Measurements from ENCODE around the gene FAR2.
"Not testable (repeated sequence)": the region's sequence is repeated elsewhere in the genome, so short reads cannot be mapped to it uniquely, and the experiment has no call there.

FAR2 gene

DNA sequence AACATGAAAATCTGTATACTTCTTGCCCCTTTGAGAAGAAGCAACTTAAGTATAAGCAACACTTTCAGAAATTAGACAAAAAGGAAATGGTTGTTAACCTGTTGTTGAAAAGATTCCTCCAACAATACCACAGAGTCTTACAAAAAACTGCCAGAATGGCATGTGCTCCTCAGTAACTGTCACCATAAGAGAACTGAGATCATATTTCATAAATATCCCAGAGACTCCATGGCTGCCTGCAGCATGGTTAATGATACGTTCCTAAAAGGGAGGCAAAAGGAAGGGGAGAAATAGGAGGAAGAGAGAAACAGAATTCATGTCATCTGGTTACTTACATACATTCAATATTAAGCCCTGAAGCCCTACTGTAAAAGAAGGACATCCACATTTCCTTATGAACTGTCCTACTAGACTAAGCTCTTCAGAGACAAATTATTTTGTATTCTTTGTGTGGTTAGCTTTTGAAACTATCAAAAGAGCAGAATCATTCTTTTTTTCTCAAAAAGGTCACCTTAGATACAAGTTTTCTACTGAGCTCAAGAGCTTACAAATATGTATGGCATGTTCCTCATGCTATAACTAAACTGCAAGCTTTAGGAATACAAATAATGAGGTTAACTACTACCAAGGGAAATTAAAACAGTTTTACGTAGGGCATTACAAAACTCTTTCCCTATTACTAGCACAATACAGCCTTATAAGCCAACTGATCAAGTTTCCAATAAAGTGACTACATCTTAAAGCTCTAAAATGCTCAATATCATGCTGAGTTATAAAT, 194.1 kb downstream of the FAR2 start:
- DNase-seq, result no peak

GRCh38 chr12:29346769-29347421, 197.8 kb downstream of the FAR2 start:
- DNase-seq, result no peak

GRCh38 chr12:29350080-29350479, 201.0 kb downstream of the FAR2 start:
- DNase-seq, result no peak

DNA sequence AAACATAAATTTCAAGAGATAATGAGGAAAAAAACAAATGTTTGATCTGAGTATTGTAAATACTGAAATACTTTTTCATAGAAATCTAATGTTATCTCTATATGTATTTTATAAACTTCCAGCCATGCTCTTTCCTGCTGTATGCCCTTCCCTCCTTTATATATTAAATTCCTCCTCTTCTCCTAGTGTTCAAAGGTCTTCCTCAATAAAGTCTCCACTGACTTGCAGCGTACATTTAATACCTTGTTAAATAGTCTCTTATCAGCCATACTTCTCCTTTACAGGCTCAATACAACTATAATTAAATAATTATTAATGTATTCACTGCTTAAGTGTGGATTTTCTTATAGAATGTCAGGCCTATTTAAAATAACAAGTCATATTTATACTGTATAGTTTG, 205.9 kb downstream of the FAR2 start:
- no peak for DNase-seq

DNA sequence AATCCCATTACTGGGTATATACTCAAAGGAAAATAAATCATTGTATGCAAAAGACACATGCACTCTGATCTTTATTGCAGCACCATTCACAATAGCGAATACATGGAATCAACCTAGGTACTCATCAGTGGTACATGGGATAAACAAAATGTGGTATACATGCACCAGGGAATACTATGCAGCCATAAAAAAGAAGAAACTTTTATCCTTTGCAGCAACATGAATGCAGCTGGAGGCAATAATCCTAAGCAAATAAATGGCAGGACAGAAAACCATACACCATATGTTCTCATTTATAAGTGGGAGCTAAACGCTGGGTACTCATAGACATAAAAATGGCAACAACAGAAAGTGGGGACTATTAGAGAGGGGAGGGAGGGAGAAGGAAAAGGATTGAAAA, 216.0 kb downstream of the FAR2 start:
- DNase-seq, result no peak

- DNase-seq, result no peak
Measured at GRCh38 chr12:29374012-29374411, 224.9 kb downstream of the FAR2 start.

- DNase-seq, result no peak
Measured at GRCh38 chr12:29374913-29375312, 225.8 kb downstream of the FAR2 start.

DNA sequence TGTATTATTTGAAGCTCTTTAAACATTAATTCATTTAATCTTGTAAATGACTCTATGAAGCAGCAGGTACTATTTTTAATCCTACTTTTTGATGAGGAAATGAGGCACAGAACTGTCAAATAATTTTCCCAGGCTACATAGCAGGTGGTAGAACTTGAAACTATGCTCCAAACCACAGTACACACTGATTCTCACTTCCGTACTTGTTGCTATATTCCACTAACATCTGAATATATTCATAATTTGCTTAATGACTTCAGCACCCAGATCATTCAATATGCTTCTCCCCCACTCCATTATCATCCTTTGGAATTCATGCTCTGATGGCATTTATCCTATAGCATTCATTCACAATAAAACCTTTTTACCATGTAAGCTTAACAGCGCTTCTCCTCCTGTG, 227.0 kb downstream of the FAR2 start:
- no peak for DNase-seq

GRCh38 chr12:29380536-29381523, 231.8 kb downstream of the FAR2 start, which contains the start of gene ERGIC2:
Gene ERGIC2 (minus strand): TSS chr12:29381172. CDS start chr12:29371633, 9,539 bp downstream.
- peak; percentile 91 for DNase-seq

DNA sequence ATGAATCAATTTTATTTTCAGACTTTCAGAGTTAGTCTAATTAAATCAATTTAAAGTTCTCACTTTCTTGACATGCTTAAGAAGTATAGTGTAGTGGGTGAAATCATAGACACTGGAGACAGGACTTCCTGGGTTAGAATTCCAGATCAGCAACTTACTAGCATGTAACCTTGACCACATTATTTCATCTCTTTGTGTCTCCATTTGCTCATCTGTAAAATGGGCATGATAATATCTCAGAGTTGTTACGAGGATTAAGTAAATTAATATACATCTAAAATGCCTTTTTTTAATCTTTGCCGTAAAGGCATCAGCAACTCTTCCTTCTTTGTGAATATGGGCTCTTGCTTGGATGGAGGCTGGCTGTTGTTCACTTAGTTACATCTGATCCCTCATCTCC, 233.2 kb downstream of the FAR2 start:
- no peak for DNase-seq

DNA sequence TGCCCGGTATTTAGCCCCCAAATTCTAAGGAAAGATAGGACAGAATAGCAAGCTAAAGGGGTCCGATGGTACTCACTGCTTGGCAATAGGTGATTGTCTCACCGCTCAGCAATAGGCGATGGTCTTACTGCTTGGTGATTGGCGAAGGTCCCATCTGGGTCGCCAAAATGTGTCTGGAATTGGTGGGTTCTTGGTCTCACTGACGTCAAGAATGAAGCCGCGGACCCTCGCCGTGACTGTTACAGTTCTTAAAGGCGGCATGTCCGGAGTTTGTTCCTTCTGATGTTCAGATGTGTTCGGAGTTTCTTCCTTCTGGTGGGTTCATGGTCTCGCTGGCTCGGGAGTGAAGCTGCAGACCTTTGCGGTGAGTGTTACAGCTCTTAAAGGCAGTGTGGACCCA, 236.1 kb downstream of the FAR2 start:
- not testable (repeated sequence) for DNase-seq

Data from effector CD4-positive, alpha-beta T cell (primary cell).